ENCODE measurements around the gene DGKZ. TPM values are rescaled to one million over a fixed set of nuclear protein-coding genes. Genes with fewer than 3 reads are reported as not detected.

The DGKZ gene
- total RNA-seq, 3 donors from 2014 or later, result 42.3 to 46.5 (median 46.2) TPM

- Histone ChIP-seq H3K9me3 (no peaks in the 10 kb centered on the region), H3K27me3 (no peaks in the 10 kb centered on the region), H3K27ac (no peak overlapping the region), H3K36me3 (no peaks in the 10 kb centered on the region), H3K4me1 (no peaks in the 10 kb centered on the region), H3K4me3 (no peak overlapping the region)
- no peak for DNase-seq (ENCODE audit: low spot score in 2 of 2)
- TF ChIP-seq POLR2AphosphoS5 (IDR thresholded peaks at IDR 0.05), result no peak
- TF ChIP-seq POLR2A (IDR thresholded peaks at IDR 0.05), result no peak
- no peak for TF ChIP-seq CTCF (IDR thresholded peaks at IDR 0.05)
- intact Hi-C loops (cut with DNase I; ENCODE audit: low total_unique reads), result loop anchor here (10.0 kb wide), 1 partner anchor 84 kb away; no protein-coding TSS in a partner anchor
Observed at GRCh38 chr11:46319074-46319453, 28.2 kb upstream of the DGKZ start.

GRCh38 chr11:46321757-46322156 lies 25.5 kb upstream of the DGKZ start:
- TF ChIP-seq POLR2A (IDR thresholded peaks at IDR 0.05) (no peak), POLR2AphosphoS5 (IDR thresholded peaks at IDR 0.05) (no peak), CTCF (IDR thresholded peaks at IDR 0.05) (no peak)

GRCh38 chr11:46322759-46323158 lies 24.5 kb upstream of the DGKZ start:
- Histone ChIP-seq H3K27ac (no peak overlapping the region), H3K27me3 (no peaks in the 10 kb centered on the region), H3K36me3 (no peaks in the 10 kb centered on the region), H3K9me3 (no peaks in the 10 kb centered on the region), H3K4me3 (no peak overlapping the region), H3K4me1 (no peaks in the 10 kb centered on the region)
- TF ChIP-seq POLR2A (IDR thresholded peaks at IDR 0.05), result no peak
- TF ChIP-seq CTCF (IDR thresholded peaks at IDR 0.05), result no peak
- TF ChIP-seq POLR2AphosphoS5 (IDR thresholded peaks at IDR 0.05), result no peak
- intact Hi-C loops (cut with DNase I; ENCODE audit: low total_unique reads), result no loop called here
- no peak for DNase-seq (ENCODE audit: low spot score in 2 of 2)

More at GRCh38 chr11:46321757-46322156, 25.5 kb upstream of the DGKZ start:
- Histone ChIP-seq H3K4me1 (no peaks in the 10 kb centered on the region), H3K9me3 (no peaks in the 10 kb centered on the region), H3K27me3 (no peaks in the 10 kb centered on the region), H3K36me3 (no peaks in the 10 kb centered on the region), H3K4me3 (no peak overlapping the region), H3K27ac (no peak overlapping the region)
- intact Hi-C loops (cut with DNase I; ENCODE audit: low total_unique reads), result no loop called here
- DNase-seq (ENCODE audit: low spot score in 2 of 2), result no peak

GRCh38 chr11:46326813-46327416 lies 20.3 kb upstream of the DGKZ start:
- H3K27me3 ChIP-seq, result no peaks in the 10 kb centered on the region
- H3K36me3 ChIP-seq, result no peaks in the 10 kb centered on the region
- intact Hi-C loops (cut with DNase I; ENCODE audit: low total_unique reads), result no loop called here
- no peaks in the 10 kb centered on the region for H3K4me1 ChIP-seq
- no peak for DNase-seq (ENCODE audit: low spot score in 2 of 2)
- H3K9me3 ChIP-seq, result no peaks in the 10 kb centered on the region
- H3K27ac ChIP-seq, result no peak overlapping the region
- TF ChIP-seq CTCF (IDR thresholded peaks at IDR 0.05), result no peak
- no peak for TF ChIP-seq POLR2AphosphoS5 (IDR thresholded peaks at IDR 0.05)
- no peak for TF ChIP-seq POLR2A (IDR thresholded peaks at IDR 0.05)
- no peak overlapping the region for H3K4me3 ChIP-seq

GRCh38 chr11:46327829-46328228 lies 19.4 kb upstream of the DGKZ start:
- no peak for DNase-seq (ENCODE audit: low spot score in 2 of 2)
- H3K9me3 ChIP-seq, result no peaks in the 10 kb centered on the region
- no peak overlapping the region for H3K4me3 ChIP-seq
- no peaks in the 10 kb centered on the region for H3K4me1 ChIP-seq
- no peak for TF ChIP-seq POLR2AphosphoS5 (IDR thresholded peaks at IDR 0.05)
- no peak for TF ChIP-seq POLR2A (IDR thresholded peaks at IDR 0.05)
- TF ChIP-seq CTCF (IDR thresholded peaks at IDR 0.05), result no peak
- H3K27ac ChIP-seq, result no peak overlapping the region
- H3K27me3 ChIP-seq, result peaks cover 0 to 8% of the 10 kb centered on the region in 2 donors
- H3K36me3 ChIP-seq, result no peaks in the 10 kb centered on the region
- intact Hi-C loops (cut with DNase I; ENCODE audit: low total_unique reads), result no loop called here
